Muscle of leg (tissue), 11 donors: Measurements from ENCODE around the gene ISLR2. TPM values are rescaled to one million over a fixed set of nuclear protein-coding genes. Genes with fewer than 3 reads are reported as not detected.
"Not testable (repeated sequence)": the region's sequence is repeated elsewhere in the genome, so short reads cannot be mapped to it uniquely, and the experiment has no call there.

Source experiments
- DNase-seq: peaks from one replicate; pipeline ENCODE4 v3.0.0; 2013
- H3K27ac ChIP-seq: one replicate; pipeline ENCODE4 v1.5.1; 2013; ENCODE audit warnings: mild to moderate bottlenecking, low read length, control low read depth
- H3K27me3 ChIP-seq: one replicate; pipeline ENCODE4 v1.6.1; 2013; ENCODE audit warnings: low read length; ENCODE audit not compliant: control insufficient read depth, insufficient read depth
- H3K36me3 ChIP-seq: one replicate; pipeline ENCODE4 v1.6.1; 2013; ENCODE audit warnings: low read length; ENCODE audit not compliant: control insufficient read depth, insufficient read depth
- H3K4me1 ChIP-seq: one replicate; pipeline ENCODE4 v1.6.1; 2013; ENCODE audit warnings: low read length; ENCODE audit not compliant: control insufficient read depth, insufficient read depth
- H3K4me3 ChIP-seq: one replicate; pipeline ENCODE4 v1.5.1; 2013; ENCODE audit warnings: low read length, control low read depth
- H3K9me3 ChIP-seq: replicated peaks from 2 replicates; pipeline ENCODE4 v1.6.1; 2013; ENCODE audit warnings: low read depth, low read length; ENCODE audit not compliant: control insufficient read depth
- WGBS: methylation state at CpG from one replicate; pipeline ENCODE4 v1.1.5; 2013; ENCODE audit warnings: missing lambda C conversion rate; ENCODE audit not compliant: insufficient coverage; 5-methylcytosine and 5-hydroxymethylcytosine counted together
- polyA plus RNA-seq, 8 donors: library from polyadenylated mRNA; unstranded; fragments of 120-200 nt; gene quantifications; one replicate each; pipeline versions ENCODE4 v1.2.1 to v1.2.3, GENCODE V29; 2013; ENCODE audit warnings: inconsistent platforms in 1 of 8, low replicate concordance in 1 of 8; ENCODE audit not compliant: insufficient read length in 8 of 8, insufficient read depth in 1 of 8
- total RNA-seq: library from RNA; stranded (reverse); fragments of 120-200 nt; gene quantifications from one replicate; pipeline ENCODE4 v1.2.4, GENCODE V29; 2013

The ISLR2 gene
- total and polyA plus RNA-seq, 9 donors: 1.4 to 5.8 (median 3.7) TPM

- Histone ChIP-seq H3K27ac (peak overlapping the region; percentile 85), H3K9me3 (no peaks in the 10 kb centered on the region), H3K4me3 (no peak overlapping the region), H3K4me1 (peaks cover 13% of the 10 kb centered on the region), H3K27me3 (no peaks in the 10 kb centered on the region), H3K36me3 (no peaks in the 10 kb centered on the region)
- DNase-seq: peak; percentile 95
- WGBS: 3% methylated on average over 5 of the region's 7 CpGs
These were observed 26.5 kb downstream of the ISLR2 start for GRCh38 chr15:74156678-74157411.

GRCh38 chr15:74157868-74158827 lies 27.8 kb downstream of the ISLR2 start:
- Histone ChIP-seq H3K27ac (no peak overlapping the region), H3K27me3 (no peaks in the 10 kb centered on the region), H3K4me1 (peaks cover 13% of the 10 kb centered on the region), H3K4me3 (no peak overlapping the region), H3K36me3 (no peaks in the 10 kb centered on the region), H3K9me3 (no peaks in the 10 kb centered on the region)
- 75% methylated on average over 1 of the region's 9 CpGs for WGBS
- no peak for DNase-seq

- Histone ChIP-seq H3K9me3 (no peaks in the 10 kb centered on the region), H3K4me1 (peaks cover 13% of the 10 kb centered on the region), H3K27ac (no peak overlapping the region), H3K27me3 (no peaks in the 10 kb centered on the region), H3K36me3 (no peaks in the 10 kb centered on the region), H3K4me3 (no peak overlapping the region)
- WGBS: 100% methylated on average over 1 of the region's 5 CpGs
- DNase-seq: no peak
These were observed 28.7 kb downstream of the ISLR2 start for GRCh38 chr15:74158855-74159650.

GRCh38 chr15:74159773-74160172 lies 29.4 kb downstream of the ISLR2 start:
- H3K9me3 ChIP-seq: no peaks in the 10 kb centered on the region
- H3K27ac ChIP-seq: no peak overlapping the region
- no peak for DNase-seq
- no CpG with 5 or more reads among the region's 1 CpG for WGBS
- H3K4me3 ChIP-seq: no peak overlapping the region
- no peaks in the 10 kb centered on the region for H3K27me3 ChIP-seq
- peaks cover 13% of the 10 kb centered on the region for H3K4me1 ChIP-seq
- H3K36me3 ChIP-seq: no peaks in the 10 kb centered on the region

- peaks cover 13% of the 10 kb centered on the region for H3K4me1 ChIP-seq
- DNase-seq, H3K27ac ChIP-seq, H3K27me3 ChIP-seq, H3K9me3 ChIP-seq, H3K4me3 ChIP-seq, H3K36me3 ChIP-seq: not testable (repeated sequence)
- no CpG with 5 or more reads among the region's 3 CpGs for WGBS
These were observed 30.0 kb downstream of the ISLR2 start for GRCh38 chr15:74160390-74160789.

GRCh38 chr15:74162195-74162536 lies 31.8 kb downstream of the ISLR2 start:
- DNase-seq: not testable (repeated sequence)

GRCh38 chr15:74165461-74165860 lies 35.1 kb downstream of the ISLR2 start:
- no peak overlapping the region for H3K4me3 ChIP-seq
- no peak overlapping the region for H3K27ac ChIP-seq
- H3K27me3 ChIP-seq: no peaks in the 10 kb centered on the region
- no peaks in the 10 kb centered on the region for H3K36me3 ChIP-seq
- no peaks in the 10 kb centered on the region for H3K9me3 ChIP-seq
- peaks cover 27% of the 10 kb centered on the region for H3K4me1 ChIP-seq
- no peak for DNase-seq
- no CpG with 5 or more reads among the region's 1 CpG for WGBS

More at GRCh38 chr15:74162195-74162536, 31.8 kb downstream of the ISLR2 start:
- not testable (repeated sequence) for H3K27ac ChIP-seq, H3K36me3 ChIP-seq, H3K27me3 ChIP-seq, H3K4me3 ChIP-seq, H3K4me1 ChIP-seq, H3K9me3 ChIP-seq
- no CpG with 5 or more reads among the region's 3 CpGs for WGBS

- no peaks in the 10 kb centered on the region for H3K27me3 ChIP-seq
- H3K27ac ChIP-seq: no peak overlapping the region
- peaks cover 46% of the 10 kb centered on the region for H3K4me1 ChIP-seq
- H3K9me3 ChIP-seq: no peaks in the 10 kb centered on the region
- H3K36me3 ChIP-seq: no peaks in the 10 kb centered on the region
- 78% methylated on average over 1 of the region's 4 CpGs for WGBS
- H3K4me3 ChIP-seq: no peak overlapping the region
- no peak for DNase-seq
These were observed 37.5 kb downstream of the ISLR2 start for GRCh38 chr15:74167891-74168331.

GRCh38 chr15:74168711-74169126 lies 38.3 kb downstream of the ISLR2 start:
- Histone ChIP-seq H3K36me3 (no peaks in the 10 kb centered on the region), H3K27ac (peak overlapping the region; percentile 35), H3K27me3 (no peaks in the 10 kb centered on the region), H3K4me1 (peaks cover 54% of the 10 kb centered on the region), H3K9me3 (no peaks in the 10 kb centered on the region), H3K4me3 (no peak overlapping the region)
- WGBS: 29% methylated on average over 2 of the region's 3 CpGs
- peak; percentile 90 for DNase-seq
